HUES48 (cell line): ENCODE data around the gene NCAM1.
A peak's percentile ranks its signal among the peaks of the same experiment; 100 is the strongest.

Experiments used
- H3K27ac ChIP-seq: one replicate; pipeline ENCODE4 v1.7.0; 2013; ENCODE audit warnings: low read depth, low read length, inconsistent platforms
- H3K27me3 ChIP-seq: 2 replicates; pipeline ENCODE4 v1.6.1; 2013; ENCODE audit warnings: mild to moderate bottlenecking, low read length; ENCODE audit not compliant: control insufficient read depth, insufficient read depth
- H3K36me3 ChIP-seq: 2 replicates; pipeline ENCODE4 v1.6.1; 2013; ENCODE audit warnings: low read length; ENCODE audit not compliant: control insufficient read depth, insufficient read depth
- H3K4me1 ChIP-seq: 2 replicates; pipeline ENCODE4 v1.6.1; 2013; ENCODE audit warnings: mild to moderate bottlenecking, low read length; ENCODE audit not compliant: control insufficient read depth, insufficient read depth
- H3K4me3 ChIP-seq: 2 replicates; pipeline ENCODE4 v1.5.1; 2013; ENCODE audit warnings: mild to moderate bottlenecking, low read depth, low read length
- H3K9ac ChIP-seq: 2 replicates; pipeline ENCODE4 v1.6.1; 2013; ENCODE audit warnings: mild to moderate bottlenecking, low read depth, low read length, moderate library complexity
- H3K9me3 ChIP-seq: 2 replicates; pipeline ENCODE4 v1.6.1; 2013; ENCODE audit warnings: low read length; ENCODE audit not compliant: control insufficient read depth, insufficient read depth

Gene NCAM1

GRCh38 chr11:113059548-113059947, 98.3 kb downstream of the NCAM1 start:
- Histone ChIP-seq H3K9ac (no peak overlapping the region), H3K9me3 (no peaks in the 10 kb centered on the region), H3K27ac (no peak overlapping the region), H3K27me3 (no peaks in the 10 kb centered on the region), H3K4me1 (no peaks in the 10 kb centered on the region), H3K4me3 (no peak overlapping the region), H3K36me3 (no peaks in the 10 kb centered on the region)

DNA sequence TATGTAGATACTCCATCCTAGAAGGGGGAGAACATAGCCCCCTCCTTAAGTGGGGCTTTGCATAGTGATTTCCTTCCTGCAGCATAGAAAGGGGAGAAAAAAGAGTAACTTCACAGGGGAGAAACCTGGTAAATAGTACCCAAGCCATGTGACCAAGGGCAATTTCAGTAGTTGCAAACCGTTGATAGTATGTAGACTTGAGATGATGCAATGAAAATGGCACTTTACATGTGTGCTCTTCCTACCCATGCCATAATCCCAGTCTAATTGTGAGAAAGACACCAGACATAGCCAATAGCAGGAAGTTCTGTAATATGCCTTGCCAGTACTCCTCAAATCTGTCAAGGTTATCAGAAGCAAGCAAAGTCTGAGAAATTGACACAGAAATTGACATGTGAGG, 104.1 kb downstream of the NCAM1 start:
- no peaks in the 10 kb centered on the region for H3K9me3 ChIP-seq
- H3K27me3 ChIP-seq = no peaks in the 10 kb centered on the region
- no peaks in the 10 kb centered on the region for H3K4me1 ChIP-seq
- H3K4me3 ChIP-seq = no peak overlapping the region
- H3K9ac ChIP-seq = no peak overlapping the region
- no peaks in the 10 kb centered on the region for H3K36me3 ChIP-seq
- no peak overlapping the region for H3K27ac ChIP-seq

DNA sequence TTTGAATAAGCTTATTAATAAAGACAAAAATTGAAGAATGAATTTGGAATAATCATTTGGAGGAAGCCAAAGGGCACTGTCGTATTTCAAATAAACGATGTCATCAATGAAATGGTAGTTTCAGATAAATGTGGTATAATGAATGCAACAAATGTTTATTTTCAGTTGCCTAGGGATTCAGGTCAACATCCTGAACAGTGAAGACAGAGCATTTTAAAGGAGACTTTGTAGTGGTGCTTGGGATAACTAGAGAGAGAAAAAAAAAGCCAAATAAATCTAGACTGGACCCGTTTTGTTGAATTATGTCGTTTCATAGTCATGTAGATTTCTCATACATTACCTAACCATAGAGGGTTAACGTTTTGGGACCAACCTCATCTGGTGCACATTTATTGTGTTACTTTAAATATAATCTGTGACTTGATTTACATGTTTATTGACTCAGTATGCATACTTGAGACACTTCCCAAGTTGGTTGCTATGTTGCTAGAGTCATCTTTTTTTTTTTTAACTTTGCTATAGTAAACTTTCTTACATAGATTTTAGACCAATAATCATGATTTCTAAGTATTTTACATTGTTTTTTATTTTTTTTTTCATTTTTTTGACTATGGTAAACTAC, 111.1 kb downstream of the NCAM1 start:
- no peaks in the 10 kb centered on the region for H3K36me3 ChIP-seq
- no peaks in the 10 kb centered on the region for H3K4me1 ChIP-seq
- no peak overlapping the region for H3K9ac ChIP-seq
- no peaks in the 10 kb centered on the region for H3K9me3 ChIP-seq
- H3K27me3 ChIP-seq = no peaks in the 10 kb centered on the region
- H3K27ac ChIP-seq = no peak overlapping the region
- H3K4me3 ChIP-seq = no peak overlapping the region

- H3K4me3 ChIP-seq = no peak overlapping the region
- no peaks in the 10 kb centered on the region for H3K4me1 ChIP-seq
- no peak overlapping the region for H3K27ac ChIP-seq
- no peaks in the 10 kb centered on the region for H3K27me3 ChIP-seq
- H3K36me3 ChIP-seq = no peaks in the 10 kb centered on the region
- no peak overlapping the region for H3K9ac ChIP-seq
- no peaks in the 10 kb centered on the region for H3K9me3 ChIP-seq
These were observed 112.2 kb downstream of the NCAM1 start for GRCh38 chr11:113073290-113073953.

DNA sequence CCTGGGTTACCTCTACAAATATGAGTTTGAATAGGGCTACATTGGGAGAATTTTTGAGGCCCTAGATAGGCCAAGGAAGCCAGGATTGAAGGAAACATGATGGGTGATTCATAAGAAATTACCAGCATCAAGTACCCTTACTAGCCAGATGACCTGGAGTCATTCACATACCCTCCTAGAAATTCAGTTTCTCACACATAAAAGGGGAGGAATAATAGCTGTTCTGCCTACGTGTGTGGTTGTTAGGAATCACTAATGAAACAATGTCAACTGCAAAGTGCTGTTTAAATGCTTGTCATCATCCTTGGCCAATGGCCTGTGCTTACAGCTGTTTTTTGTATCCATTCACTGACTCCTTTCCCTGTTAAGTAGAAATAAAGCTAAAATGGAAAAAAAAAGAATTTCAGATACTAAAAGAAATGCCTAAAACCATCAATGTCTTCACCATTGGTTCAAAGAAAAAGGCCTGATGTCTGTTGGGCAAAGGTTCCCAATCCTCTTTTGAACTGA, 114.4 kb downstream of the NCAM1 start:
- no peaks in the 10 kb centered on the region for H3K4me1 ChIP-seq
- no peak overlapping the region for H3K27ac ChIP-seq
- no peaks in the 10 kb centered on the region for H3K27me3 ChIP-seq
- no peaks in the 10 kb centered on the region for H3K36me3 ChIP-seq
- no peaks in the 10 kb centered on the region for H3K9me3 ChIP-seq
- H3K4me3 ChIP-seq = no peak overlapping the region
- H3K9ac ChIP-seq = no peak overlapping the region

DNA sequence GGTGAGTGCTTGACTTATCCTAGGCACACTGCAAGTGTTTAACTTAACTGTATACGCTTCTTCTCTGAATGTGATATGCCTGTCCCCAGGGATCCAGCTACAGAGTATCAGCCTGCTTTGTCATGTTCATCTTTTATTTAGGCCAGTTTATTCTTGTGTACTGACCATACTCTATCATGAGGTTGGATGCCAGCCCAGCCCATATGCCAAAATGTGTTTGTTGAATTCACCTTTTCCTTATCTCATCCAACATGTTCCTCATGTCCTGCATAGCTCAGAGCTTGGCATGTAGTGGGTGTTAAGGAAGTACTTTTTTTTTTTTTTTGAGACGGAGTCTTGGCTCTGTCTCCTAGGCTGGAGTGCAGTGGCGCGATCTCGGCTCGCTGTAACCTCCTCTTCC, 116.2 kb downstream of the NCAM1 start:
- no peaks in the 10 kb centered on the region for H3K27me3 ChIP-seq
- H3K9ac ChIP-seq = no peak overlapping the region
- no peaks in the 10 kb centered on the region for H3K9me3 ChIP-seq

GRCh38 chr11:113082341-113082955, 121.2 kb downstream of the NCAM1 start:
- no peaks in the 10 kb centered on the region for H3K36me3 ChIP-seq
- no peaks in the 10 kb centered on the region for H3K9me3 ChIP-seq
- no peak overlapping the region for H3K4me3 ChIP-seq
- H3K4me1 ChIP-seq = peaks cover 5% of the 10 kb centered on the region
- peaks cover 29% of the 10 kb centered on the region for H3K27me3 ChIP-seq
- H3K27ac ChIP-seq = no peak overlapping the region
- H3K9ac ChIP-seq = no peak overlapping the region

More for the DNA sequence above, 116.2 kb downstream of the NCAM1 start:
- no peak overlapping the region for H3K4me3 ChIP-seq
- H3K36me3 ChIP-seq = no peaks in the 10 kb centered on the region
- no peaks in the 10 kb centered on the region for H3K4me1 ChIP-seq
- no peak overlapping the region for H3K27ac ChIP-seq

- peaks cover 31% of the 10 kb centered on the region for H3K27me3 ChIP-seq
- H3K9ac ChIP-seq = no peak overlapping the region
- no peak overlapping the region for H3K27ac ChIP-seq
- peaks cover 16% of the 10 kb centered on the region for H3K4me1 ChIP-seq
- H3K36me3 ChIP-seq = no peaks in the 10 kb centered on the region
- no peaks in the 10 kb centered on the region for H3K9me3 ChIP-seq
- no peak overlapping the region for H3K4me3 ChIP-seq
These were observed 122.4 kb downstream of the NCAM1 start for GRCh38 chr11:113083571-113083970.

DNA sequence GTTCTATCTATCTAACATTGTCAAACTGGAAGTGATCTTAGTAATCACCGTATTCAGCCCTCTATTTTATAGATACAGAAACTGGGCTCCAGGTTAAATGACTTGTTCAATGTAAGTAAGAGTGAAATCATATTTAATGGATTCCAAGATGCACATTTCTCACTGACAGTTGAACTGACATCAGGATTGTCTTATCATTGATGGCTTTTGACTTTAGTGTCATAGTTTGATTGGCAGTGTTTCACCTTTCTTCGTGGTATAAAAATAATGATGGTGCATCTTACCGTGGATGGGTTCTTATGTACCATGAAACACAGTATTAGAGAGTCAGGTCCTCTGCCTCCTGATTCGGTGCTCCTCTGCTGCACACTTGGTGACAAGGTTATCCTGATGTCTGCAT, 123.1 kb downstream of the NCAM1 start:
- Histone ChIP-seq H3K4me1 (peaks cover 18% of the 10 kb centered on the region), H3K27ac (no peak overlapping the region), H3K4me3 (no peak overlapping the region), H3K27me3 (peaks cover 33% of the 10 kb centered on the region), H3K36me3 (no peaks in the 10 kb centered on the region), H3K9ac (no peak overlapping the region), H3K9me3 (no peaks in the 10 kb centered on the region)

DNA sequence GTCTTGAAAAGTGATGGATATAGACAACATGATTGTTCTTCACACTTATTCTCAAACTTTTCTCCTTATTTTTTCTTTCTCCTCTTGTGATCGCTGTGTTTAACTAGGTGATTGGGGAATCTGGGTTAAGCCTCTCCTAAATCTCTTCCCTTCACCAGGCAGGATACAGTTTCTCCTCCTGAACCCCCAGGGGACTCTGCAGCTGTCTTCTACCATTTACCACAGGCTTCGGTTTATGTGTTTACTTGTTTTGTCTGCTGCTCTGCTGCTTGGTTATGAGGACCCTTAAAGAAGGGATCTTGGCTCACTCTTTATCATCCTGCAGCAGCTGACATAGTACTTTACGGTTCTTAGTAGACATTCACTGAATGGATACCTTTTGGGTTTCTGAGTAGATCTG, 124.2 kb downstream of the NCAM1 start:
- Histone ChIP-seq H3K27me3 (peaks cover 39% of the 10 kb centered on the region), H3K4me1 (peaks cover 19% of the 10 kb centered on the region), H3K9ac (no peak overlapping the region), H3K9me3 (no peaks in the 10 kb centered on the region), H3K27ac (no peak overlapping the region), H3K4me3 (no peak overlapping the region), H3K36me3 (no peaks in the 10 kb centered on the region)

GRCh38 chr11:113087706-113088105, 126.5 kb downstream of the NCAM1 start:
- no peak overlapping the region for H3K9ac ChIP-seq
- H3K4me1 ChIP-seq = peaks cover 20% of the 10 kb centered on the region
- H3K36me3 ChIP-seq = no peaks in the 10 kb centered on the region
- H3K4me3 ChIP-seq = 0 out of 2 replicates have a peak overlapping the region, but pooled peaks have one; percentile 14
- H3K9me3 ChIP-seq = no peaks in the 10 kb centered on the region
- peak overlapping the region; percentile 52 for H3K27ac ChIP-seq
- peaks cover 48% of the 10 kb centered on the region for H3K27me3 ChIP-seq
